ENCODE data around the gene SRSF5.

Gene SRSF5

DNA sequence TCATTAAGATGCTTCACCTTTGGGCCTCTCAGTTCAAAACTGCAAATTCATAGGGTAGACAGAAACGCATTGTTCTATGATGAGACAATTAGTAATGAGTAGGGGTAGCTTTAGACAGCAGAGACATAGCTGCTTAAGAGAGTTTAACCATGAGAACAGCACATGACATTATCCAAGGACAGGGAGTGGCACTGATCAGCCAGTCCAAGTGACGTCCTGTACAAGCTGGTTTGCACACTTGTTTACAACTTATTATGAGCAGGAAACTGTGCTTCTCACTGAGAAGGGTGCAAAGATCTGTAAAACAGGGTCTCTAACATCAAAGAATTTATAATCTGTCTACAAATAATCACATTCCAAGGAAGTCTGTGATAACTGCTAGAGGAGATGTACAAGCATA is 11.2 kb upstream of the SRSF5 start:
- DNase-seq (ENCODE audit: low spot score): no peak
- in situ Hi-C loops (cut with MboI; ENCODE audit: low sequenced_read_pairs, unreplicated experiment): no loop called here
- TF ChIP-seq, protein P1, sequence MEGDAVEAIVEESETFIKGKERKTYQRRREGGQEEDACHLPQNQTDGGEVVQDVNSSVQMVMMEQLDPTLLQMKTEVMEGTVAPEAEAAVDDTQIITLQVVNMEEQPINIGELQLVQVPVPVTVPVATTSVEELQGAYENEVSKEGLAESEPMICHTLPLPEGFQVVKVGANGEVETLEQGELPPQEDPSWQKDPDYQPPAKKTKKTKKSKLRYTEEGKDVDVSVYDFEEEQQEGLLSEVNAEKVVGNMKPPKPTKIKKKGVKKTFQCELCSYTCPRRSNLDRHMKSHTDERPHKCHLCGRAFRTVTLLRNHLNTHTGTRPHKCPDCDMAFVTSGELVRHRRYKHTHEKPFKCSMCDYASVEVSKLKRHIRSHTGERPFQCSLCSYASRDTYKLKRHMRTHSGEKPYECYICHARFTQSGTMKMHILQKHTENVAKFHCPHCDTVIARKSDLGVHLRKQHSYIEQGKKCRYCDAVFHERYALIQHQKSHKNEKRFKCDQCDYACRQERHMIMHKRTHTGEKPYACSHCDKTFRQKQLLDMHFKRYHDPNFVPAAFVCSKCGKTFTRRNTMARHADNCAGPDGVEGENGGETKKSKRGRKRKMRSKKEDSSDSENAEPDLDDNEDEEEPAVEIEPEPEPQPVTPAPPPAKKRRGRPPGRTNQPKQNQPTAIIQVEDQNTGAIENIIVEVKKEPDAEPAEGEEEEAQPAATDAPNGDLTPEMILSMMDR (IDR thresholded peaks at IDR 0.05; ENCODE audit: borderline replicate concordance, control extremely low read depth, extremely low read depth, insufficient read depth, missing control alignments): no peak

DNA sequence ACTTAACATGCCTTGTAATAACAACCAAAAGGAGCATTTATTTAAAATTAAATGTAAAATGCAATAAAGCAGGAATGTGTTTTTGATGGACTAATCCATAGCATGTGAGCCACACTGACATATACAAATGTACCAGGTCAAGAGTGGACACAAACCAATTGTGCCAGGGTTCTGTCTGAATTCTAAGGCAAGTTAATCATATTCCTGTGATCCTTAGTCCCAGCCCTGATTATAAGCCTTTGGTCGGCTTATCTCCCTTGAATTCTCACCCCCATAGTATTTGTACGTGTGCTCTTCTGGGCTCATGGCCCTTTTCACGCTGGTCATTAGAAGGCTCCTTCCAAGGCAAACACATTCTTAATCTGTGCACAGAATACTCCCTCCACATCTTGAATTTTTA is 10.6 kb upstream of the SRSF5 start:
- no peak for DNase-seq (ENCODE audit: low spot score)
- TF ChIP-seq, protein P1 (IDR thresholded peaks at IDR 0.05; ENCODE audit: borderline replicate concordance, control extremely low read depth, extremely low read depth, insufficient read depth, missing control alignments): no peak
- in situ Hi-C loops (cut with MboI; ENCODE audit: low sequenced_read_pairs, unreplicated experiment): no loop called here

DNA sequence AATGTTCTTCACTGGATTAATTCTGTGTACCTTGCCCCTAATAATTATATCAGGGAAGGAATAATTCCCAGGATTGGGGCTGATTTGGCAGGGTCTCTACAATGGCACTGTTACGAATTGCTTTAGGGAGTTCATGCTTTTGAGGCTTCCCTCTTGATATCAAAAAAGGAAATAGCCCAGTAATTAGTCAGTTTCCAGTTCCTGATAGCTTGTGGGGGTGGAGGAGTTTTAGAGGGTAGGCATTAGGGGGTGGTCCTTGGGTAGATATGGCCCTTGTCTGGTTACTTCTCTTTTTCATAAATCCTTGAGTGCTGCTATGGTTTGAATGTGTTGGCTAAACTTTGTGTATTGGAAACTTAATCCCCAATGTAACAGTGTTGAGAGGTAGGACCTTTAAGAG is 6.1 kb upstream of the SRSF5 start:
- in situ Hi-C loops (cut with MboI; ENCODE audit: low sequenced_read_pairs, unreplicated experiment): no loop called here
- TF ChIP-seq, protein P1 (IDR thresholded peaks at IDR 0.05; ENCODE audit: borderline replicate concordance, control extremely low read depth, extremely low read depth, insufficient read depth, missing control alignments): no peak
- no peak for DNase-seq (ENCODE audit: low spot score)

DNA sequence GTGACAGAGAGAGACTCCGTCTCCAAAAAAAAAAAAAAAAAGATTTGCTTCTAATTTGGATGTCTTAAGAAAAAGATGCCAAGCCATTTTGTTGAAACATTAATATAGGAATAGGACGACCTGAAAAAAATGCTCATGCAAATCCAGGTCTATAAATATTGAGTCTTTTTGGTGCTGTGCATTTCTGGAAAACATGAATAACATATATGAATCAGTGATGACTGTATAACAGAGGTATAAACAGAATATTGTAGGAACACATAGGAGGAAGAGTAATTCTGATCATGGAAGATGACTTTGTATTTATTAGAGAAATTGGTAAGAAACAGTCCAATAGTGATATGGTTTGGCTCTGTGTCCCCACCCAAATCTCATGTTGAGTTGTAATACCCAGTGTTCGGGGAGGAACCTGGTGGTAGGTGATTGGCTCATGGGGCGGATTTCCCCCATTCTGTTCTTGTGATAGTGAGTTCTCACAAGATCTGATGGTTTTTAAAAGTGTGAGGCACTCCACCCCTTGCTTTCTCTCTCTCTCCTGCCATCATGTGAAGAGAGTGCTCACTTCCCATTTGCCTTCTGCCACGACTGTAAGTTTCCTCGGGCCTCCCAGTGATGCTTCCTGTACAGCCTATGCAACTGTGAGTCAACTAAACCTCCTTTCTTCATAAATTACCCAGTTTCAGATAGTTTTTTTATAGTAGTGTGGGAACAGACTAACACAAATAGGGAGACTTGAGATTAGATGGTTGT is 3.0 kb upstream of the SRSF5 start:
- in situ Hi-C loops (cut with MboI; ENCODE audit: low sequenced_read_pairs, unreplicated experiment): no loop called here
- no peak for DNase-seq (ENCODE audit: low spot score)
- TF ChIP-seq, protein P1 (IDR thresholded peaks at IDR 0.05; ENCODE audit: borderline replicate concordance, control extremely low read depth, extremely low read depth, insufficient read depth, missing control alignments): no peak

DNA sequence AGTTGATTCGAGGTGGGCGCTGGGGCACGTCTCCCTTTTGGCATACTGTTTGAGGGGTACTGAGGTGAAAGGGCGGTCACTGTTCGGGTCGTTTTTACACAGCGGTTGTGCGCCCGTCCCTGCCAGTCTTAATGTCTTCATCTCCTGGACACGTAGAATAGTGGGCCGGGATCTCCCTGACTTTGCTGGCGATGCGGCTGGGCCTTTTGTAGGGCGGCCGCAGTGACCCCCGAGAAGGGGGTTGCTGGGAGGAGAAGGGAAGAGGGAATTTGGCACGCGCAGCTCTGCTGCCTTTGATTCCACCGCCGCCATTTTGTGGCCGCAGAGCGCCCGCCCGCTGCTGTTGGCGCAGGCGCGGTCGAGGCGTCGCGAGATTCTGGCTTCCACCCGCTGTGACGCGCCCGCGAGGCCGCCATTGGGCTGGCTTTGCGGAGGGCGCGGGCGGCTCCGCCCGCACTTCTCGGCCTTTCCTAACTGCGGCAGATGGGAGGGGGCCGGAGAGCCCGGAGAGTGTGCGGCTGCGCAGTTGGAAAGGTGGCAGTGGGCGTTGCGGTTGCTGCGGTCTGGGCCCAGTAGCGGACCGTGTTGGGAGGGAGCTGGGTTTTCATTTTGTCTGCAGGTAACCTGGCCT is 542 bp downstream of the SRSF5 start:
- in situ Hi-C loops (cut with MboI; ENCODE audit: low sequenced_read_pairs, unreplicated experiment): no loop called here
- TF ChIP-seq, protein P1 (IDR thresholded peaks at IDR 0.05; ENCODE audit: borderline replicate concordance, control extremely low read depth, extremely low read depth, insufficient read depth, missing control alignments): no peak
- peak; percentile 96 for DNase-seq (ENCODE audit: low spot score)

DNA sequence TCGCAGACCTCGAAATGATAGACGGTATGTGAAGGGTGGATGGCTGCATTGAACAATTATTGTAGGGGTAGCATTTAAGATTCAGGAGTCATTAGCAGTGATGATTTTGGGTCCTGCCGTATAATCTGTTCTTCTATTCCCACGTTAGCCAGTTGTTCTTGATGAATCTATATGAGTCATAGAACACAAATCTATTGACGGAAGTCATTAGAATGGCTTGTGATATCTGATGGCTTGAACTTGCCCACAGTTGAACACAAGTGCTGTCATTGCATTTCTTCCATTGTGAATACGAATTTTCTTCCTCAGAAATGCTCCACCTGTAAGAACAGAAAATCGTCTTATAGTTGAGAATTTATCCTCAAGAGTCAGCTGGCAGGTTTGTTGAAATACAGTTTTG is 1.9 kb downstream of the SRSF5 start:
- in situ Hi-C loops (cut with MboI; ENCODE audit: low sequenced_read_pairs, unreplicated experiment): no loop called here
- TF ChIP-seq, protein P1 (IDR thresholded peaks at IDR 0.05; ENCODE audit: borderline replicate concordance, control extremely low read depth, extremely low read depth, insufficient read depth, missing control alignments): no peak
- DNase-seq (ENCODE audit: low spot score): no peak

All from GM13976 (cell line).